T-helper 1 cell treated with Interleukin-12 subunit alpha and Interleukin-12 subunit beta and Interleukin-4 antibody, amounts not matched to agents 30 ng/mL and 1 ng/mL, for 36 hours (primary cell): Measurements from ENCODE around the gene PTX4. TPM values are rescaled to one million over a fixed set of nuclear protein-coding genes. Genes with fewer than 3 reads are reported as not detected.
"Not testable (repeated sequence)": the region's sequence is repeated elsewhere in the genome, so short reads cannot be mapped to it uniquely, and the experiment has no call there.

Source experiments
- intact Hi-C: fragments of 100-400 bp; cut with micrococcal nuclease; formaldehyde crosslinking; loops from one replicate; pipeline ENCODE4 v1.15.1; 2024
- total RNA-seq: library from RNA; stranded (reverse); gene quantifications from 2 replicates; pipeline ENCODE4 v1.2.3, GENCODE V29; 2022

Gene PTX4
- total RNA-seq, 1 donor from 2014 or later = not detected

DNA sequence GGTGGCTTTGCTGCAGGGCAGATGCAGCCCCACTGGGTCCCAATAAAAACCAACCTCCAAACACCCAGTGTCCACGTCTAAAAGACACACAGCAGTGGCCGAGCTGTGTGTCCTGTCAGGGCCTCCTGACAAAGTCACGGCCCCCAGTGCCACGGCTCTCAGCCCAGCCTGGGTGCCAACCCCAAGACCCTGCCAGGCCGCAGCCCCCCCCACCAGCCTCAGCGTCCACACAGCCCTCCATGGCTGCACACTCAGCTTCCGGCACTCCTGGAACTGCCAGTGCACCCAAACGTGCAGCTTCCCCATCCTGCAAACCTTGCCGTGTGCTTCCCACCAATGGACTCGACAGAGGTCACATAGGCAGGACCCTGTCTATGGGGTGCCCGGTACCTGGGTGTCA is 40.8 kb downstream of the PTX4 start:
- intact Hi-C loops = no loop called here

DNA sequence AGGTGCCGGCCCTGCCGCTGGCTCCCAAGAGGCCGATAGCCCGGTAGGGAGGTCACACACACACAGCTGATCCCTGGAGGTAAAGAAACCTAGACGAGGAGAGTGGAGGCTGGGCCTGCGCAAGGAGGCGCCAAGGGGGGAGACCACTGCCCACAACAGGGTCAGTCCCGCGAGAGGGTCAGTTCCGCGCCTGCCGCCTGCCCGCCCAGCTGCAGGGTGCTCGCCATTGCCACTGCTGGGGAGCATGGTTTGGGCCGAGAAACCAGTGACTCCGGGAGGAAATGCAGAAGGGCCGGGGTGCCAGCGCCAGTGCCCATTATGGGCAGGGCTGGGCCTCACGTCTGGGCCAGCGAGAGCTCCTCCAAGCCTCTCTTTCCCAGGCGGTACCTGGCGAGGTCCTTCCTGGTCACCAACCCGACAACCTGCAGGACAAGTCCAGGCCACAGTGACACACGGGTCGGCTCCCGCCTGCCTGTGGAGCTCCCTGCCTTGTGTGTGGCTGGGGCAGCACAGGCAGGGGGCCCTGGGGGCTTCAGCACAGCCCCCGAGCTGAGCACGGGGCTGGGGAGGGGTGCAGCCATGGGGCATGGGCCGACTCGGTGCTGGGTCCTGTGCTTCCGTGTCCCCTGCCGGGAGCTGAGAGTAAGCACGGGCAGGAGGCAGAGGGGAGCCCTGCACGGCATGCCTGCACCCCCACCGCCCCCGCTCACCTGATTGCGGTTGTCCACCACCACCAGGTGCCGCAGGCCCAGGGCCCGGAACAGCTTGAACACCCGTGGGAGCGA is 42.3 kb downstream of the PTX4 start:
- intact Hi-C loops = no loop called here

DNA sequence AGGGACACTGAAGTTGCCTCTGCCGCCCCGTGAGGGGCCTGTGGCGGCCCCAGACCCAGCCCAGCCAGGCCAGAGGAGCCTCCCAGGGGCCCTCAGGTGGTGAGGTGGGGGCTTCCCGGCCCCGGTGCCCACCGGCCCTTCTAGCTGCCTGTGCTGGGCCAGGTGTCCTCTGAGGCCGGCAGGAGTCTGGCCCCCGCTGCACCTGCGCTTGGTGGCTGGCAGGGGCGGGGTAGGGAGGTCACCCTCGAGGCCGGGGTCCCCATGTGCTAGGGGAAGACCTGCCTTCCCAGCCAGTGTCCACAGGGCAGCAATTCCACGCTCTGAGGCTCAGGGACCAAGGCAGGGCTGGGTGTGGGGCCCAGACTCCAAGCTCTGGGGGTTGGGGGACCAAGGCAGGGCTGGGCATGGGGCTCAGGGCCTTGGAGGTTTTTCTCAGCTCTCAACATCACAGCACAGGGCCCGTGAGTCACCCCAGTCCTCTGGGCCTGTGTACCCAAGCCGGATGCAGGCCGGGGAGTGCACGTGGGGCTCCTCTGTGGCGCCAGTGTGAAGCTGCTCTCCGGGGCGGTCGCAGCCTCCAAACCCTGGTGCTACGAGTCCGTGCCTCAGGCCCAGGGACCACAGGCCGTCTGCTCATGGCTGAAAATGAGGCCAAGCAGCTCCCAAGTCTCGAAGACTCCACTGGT is 43.1 kb downstream of the PTX4 start:
- intact Hi-C loops = no loop called here

DNA sequence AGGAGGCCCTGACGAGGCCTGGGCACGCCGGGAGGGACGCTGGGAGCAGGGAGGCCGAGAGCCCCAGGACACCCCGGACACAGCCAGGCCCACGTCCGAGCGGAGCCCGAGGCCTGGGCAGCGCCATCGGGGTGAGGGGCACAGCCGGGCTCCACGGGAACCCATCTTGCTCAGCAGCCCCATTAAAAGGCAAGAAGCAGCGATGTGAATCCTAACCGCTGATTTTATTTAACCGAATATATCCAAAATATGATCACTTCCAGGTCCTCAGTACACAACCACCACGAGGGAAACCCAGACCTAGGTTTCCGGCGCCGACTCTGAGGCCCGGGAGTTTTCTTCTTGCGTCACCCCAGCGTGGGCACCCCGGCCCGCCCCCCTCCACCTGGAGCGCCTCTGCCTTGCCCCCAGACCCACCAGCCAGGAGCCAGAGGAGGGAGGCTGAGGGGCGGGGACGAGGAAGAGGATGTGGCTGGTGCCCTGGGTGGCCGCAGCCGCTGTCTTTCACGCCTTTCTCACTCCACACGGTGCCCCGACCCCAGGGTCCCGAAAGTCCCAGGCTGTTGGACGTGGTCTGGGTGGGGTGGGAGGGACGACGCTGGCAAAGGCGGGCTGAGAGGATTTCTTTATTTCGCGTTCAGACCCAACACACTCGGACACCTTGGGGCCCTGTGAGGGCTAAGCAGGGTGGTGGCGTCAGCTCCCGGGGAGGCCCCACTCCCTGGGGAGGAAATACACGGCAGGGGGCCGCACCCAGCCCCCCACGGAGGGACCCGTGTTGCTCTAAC is 43.8 kb downstream of the PTX4 start:
- intact Hi-C loops = no loop called here

DNA sequence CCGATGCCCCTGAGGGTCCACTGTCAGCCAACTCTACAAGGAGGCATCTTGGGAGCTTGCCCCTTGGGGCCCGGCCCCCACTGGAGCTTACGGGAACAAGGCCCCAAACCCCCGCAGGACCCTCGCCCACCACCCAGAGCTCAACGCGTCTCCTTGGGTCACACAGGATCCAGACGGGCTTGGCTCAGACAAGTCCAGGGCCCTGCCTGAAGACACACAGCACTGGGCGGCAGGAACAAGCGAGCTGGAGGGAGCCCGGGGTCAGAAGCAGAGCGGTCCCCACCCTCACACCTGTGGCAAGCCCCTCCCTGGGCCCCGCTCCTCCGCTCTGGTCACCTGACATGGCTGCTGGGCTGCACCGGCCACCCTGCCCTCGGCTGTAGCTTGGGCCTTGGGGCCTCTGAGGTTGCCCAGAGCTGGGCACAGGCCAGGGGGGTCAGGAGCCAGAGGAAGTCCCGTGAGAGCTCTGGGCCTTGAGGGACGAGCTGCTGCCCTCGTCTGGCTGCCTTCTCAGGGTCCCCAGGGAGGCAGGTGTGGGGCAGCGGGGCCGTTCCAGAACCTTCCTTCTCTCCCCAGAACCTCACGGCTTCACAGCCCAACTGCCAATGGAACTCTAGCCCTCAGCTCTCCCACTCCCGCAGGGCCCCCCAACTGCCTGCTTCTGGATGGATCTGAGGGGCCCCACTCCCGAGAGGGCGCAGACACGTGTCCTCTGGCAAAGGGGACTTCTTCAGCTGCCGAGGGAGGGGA is 44.6 kb downstream of the PTX4 start, which contains the start of gene CCDC154:
Gene CCDC154, minus strand, starts transcription at position 577 of the 750 bp plus-strand sequence. Its CDS starts 234 bp downstream, at position 343.
- intact Hi-C loops = no loop called here

DNA sequence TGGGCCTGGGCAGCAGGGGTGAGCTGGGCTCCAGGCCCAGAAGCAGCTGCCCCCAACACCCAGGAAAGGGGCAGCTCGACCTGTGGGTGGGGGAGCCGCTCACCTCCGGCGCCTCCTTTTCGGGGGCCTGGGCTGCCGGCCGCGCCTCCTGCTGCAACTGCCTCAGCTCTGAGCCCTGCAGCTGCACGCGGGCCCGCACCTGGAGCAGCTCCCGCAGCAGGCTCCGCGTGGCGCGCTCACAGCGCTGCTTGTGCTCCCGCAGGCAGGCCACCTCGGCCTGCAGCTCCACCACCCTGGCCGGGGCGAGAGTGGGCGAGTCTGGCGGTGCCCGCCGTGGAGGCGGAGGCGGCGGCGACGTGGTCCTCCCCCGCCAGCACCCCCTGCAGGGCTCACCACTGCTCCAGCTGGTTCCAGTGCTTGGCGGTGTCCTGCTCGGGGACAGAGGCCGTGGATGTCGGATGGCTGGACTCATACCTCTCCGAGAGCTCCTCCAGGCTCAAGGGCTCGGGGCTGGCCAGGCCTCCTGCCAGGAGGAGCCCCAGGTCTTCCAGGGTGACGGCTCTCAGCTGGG is 45.3 kb downstream of the PTX4 start:
- intact Hi-C loops = no loop called here

GRCh38 chr16:1442697-1443096 is 46.0 kb downstream of the PTX4 start:
- intact Hi-C loops = no loop called here

DNA sequence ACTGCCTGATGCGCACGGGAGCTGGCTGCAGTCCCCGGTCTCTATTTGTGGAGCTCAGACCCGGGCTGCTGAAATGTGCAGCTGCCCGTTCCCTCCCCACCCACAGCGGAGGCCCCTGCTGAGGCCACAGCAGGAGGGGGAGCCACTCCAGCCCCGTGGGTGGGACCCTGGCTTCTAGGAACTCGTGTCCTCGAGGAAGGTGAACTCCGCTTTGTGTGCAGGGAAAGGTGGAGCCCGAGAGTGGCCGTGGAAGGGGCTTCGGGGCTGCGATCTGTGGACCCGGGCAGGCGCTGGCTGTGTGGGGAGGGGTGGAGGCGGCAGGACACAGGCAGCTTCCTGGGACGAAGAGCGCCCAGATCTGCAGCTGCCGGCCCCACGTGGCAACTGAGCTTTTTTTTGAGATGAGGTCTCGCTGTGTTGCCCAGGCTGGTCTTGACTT is 47.3 kb downstream of the PTX4 start:
- intact Hi-C loops = no loop called here

- intact Hi-C loops = not testable (repeated sequence)
Measured at GRCh38 chr16:1439699-1440074, 49.1 kb downstream of the PTX4 start.

GRCh38 chr16:1439058-1439698 is 49.6 kb downstream of the PTX4 start:
- intact Hi-C loops = no loop called here

- intact Hi-C loops = no loop called here
Measured at GRCh38 chr16:1438229-1439057, 50.3 kb downstream of the PTX4 start.

GRCh38 chr16:1437606-1438005 is 51.1 kb downstream of the PTX4 start:
- intact Hi-C loops = no loop called here

DNA sequence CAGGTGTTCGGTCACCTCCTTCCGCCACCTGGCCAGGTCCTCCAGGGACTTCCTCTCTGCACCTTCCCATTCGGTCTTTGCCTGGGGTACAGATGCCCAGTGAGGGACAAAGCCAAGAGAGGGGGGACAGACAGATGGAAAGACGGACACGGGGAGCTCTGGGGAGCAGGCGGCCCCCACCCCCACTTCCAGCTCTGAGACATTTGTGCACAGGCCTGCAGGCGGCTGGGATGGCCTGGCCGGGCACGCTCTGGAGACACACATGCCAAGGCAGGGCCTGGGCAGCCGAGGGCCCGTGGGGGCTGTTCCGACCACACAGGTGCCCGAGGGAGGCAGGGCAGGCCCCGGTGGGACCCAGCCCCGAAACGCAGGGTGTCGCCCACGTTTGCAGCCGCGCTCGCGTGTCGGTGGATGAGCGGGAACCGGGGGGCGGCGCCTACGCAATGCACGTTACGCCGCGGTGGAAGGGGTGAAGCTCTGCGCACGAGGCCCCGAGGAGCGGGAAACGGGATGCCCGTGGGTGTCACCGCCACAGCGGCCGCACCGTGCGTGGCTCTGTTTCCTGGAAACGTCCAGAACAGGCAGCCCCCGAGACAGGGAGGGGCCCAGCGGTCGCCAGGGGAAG is 51.9 kb downstream of the PTX4 start:
- intact Hi-C loops = no loop called here

DNA sequence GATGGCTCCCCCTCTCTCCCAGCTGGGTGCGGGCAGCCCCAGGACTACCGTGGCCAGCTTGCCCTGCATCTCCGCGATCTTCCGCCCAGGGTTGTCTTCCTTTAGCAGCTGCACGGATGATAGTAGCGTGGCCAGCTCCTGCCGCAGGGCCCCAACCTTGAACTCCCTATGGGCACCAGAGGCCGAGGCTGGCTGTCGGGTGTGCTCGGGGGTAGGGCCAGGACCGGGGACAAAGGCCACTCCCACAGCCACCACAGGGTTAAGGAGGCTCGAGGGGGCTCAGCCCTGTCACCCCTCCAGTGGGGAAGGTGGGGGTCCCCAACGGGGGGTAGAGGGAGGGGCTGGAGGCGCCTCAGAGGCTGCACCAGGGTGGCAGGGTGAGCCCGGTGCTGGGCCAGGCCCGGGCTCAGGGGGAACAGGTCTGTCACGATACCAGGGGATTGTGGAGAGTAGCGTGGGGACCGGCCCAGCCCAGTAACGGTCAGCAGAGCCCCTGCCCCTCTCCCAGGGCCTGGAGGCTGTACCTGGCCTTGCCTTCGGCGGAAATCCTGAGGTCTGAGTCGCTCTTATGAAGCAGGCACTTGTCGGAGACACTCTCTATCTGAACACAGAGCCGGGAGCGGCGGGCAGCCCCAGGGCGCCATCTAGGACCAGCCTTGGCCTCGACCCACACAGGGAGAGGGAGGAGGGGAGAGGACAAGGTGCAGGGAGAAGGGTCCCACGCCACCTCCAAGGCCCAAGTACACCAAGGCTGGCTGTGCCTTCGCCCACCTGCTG is 52.6 kb downstream of the PTX4 start:
- intact Hi-C loops = no loop called here
